CD4-positive, alpha-beta memory T cell (primary cell): ENCODE measurements around the gene LARP6. TPM values are rescaled to one million over a fixed set of nuclear protein-coding genes. Genes with fewer than 3 reads are reported as not detected.
A peak's percentile ranks its signal among the peaks of the same experiment; 100 is the strongest.

Experiments
- CTCF ChIA-PET: fragments of 350-600 bp; sonication (Branson Sonifier 250); formaldehyde crosslinking; loops from one replicate; lab custom pipeline; 2021; ENCODE audit warnings: inconsistent platforms; ENCODE audit not compliant: partially characterized antibody; lab: Charles Lee
- POLR2A ChIA-PET: fragments of 350-600 bp; sonication (Branson Sonifier 250); formaldehyde crosslinking; loops from one replicate; lab custom pipeline; 2021; ENCODE audit not compliant: partially characterized antibody; lab: Charles Lee
- DNase-seq, 5 donors: peaks; one replicate each; pipeline versions ENCODE4 v3.0.0 to v3.0.0-alpha.2; 2020 to 2022; ENCODE audit warnings: mixed read lengths in 1 of 5
- H3K27ac ChIP-seq: one replicate; pipeline ENCODE4 v1.7.0; 2013; ENCODE audit warnings: low read depth, low read length
- H3K27me3 ChIP-seq: 2 replicates; pipeline ENCODE4 v1.7.0; 2013; ENCODE audit warnings: mild to moderate bottlenecking, low read length, moderate library complexity; ENCODE audit not compliant: insufficient read depth
- H3K36me3 ChIP-seq: 2 replicates; pipeline ENCODE4 v1.7.0; 2013; ENCODE audit warnings: mild to moderate bottlenecking, low read length, moderate library complexity; ENCODE audit not compliant: insufficient read depth
- H3K4me1 ChIP-seq: 2 replicates; pipeline ENCODE4 v1.7.0; 2013; ENCODE audit warnings: mild to moderate bottlenecking, low read length, moderate library complexity; ENCODE audit not compliant: insufficient read depth
- H3K4me3 ChIP-seq, 2 donors: one replicate each; pipeline ENCODE4 v1.7.0; 2013; ENCODE audit warnings: low read length in 2 of 2, mild to moderate bottlenecking in 1 of 2
- H3K9me3 ChIP-seq, 2 donors: one replicate each; pipeline ENCODE4 v1.7.0; 2013; ENCODE audit warnings: low read length in 2 of 2, control low read depth in 1 of 2; ENCODE audit not compliant: control insufficient read depth in 1 of 2
- H3K27ac Mint-ChIP-seq, 7 donors: one replicate each; pipeline ENCODE4 v1.8.0; 2020 to 2021; ENCODE audit warnings: mixed read lengths in 7 of 7, mild to moderate bottlenecking in 6 of 7, inconsistent platforms in 3 of 7, moderate library complexity in 3 of 7
- H3K27me3 Mint-ChIP-seq, 2 donors: one replicate each; pipeline ENCODE4 v1.8.0; 2020 to 2021; ENCODE audit warnings: mixed read lengths in 2 of 2
- H3K36me3 Mint-ChIP-seq, 2 donors: one replicate each; pipeline ENCODE4 v1.8.0; 2020 to 2021; ENCODE audit warnings: mixed read lengths in 2 of 2, inconsistent platforms in 1 of 2, mild to moderate bottlenecking in 1 of 2
- H3K4me1 Mint-ChIP-seq, 4 donors: one replicate each; pipeline ENCODE4 v1.8.0; 2020 to 2021; ENCODE audit warnings: mixed read lengths in 4 of 4, mild to moderate bottlenecking in 1 of 4
- H3K4me3 Mint-ChIP-seq, 8 donors: one replicate each; pipeline ENCODE4 v1.8.0; 2020 to 2021; ENCODE audit warnings: mixed read lengths in 8 of 8, mild to moderate bottlenecking in 7 of 8, moderate library complexity in 6 of 8, inconsistent platforms in 3 of 8
- H3K9me3 Mint-ChIP-seq, 8 donors: one replicate each; pipeline ENCODE4 v1.8.0; 2020 to 2021; ENCODE audit warnings: mixed read lengths in 8 of 8, mild to moderate bottlenecking in 5 of 8, inconsistent platforms in 3 of 8, moderate library complexity in 1 of 8
- intact Hi-C: fragments of 100-400 bp; cut with micrococcal nuclease; formaldehyde crosslinking; loops from one replicate; pipeline ENCODE4 v1.15.1; 2023
- polyA plus RNA-seq, 2 donors: library from polyadenylated mRNA; unstranded; fragments of 300-500 nt; fragmentation: Illumina TruSeq; gene quantifications; one replicate each; pipeline ENCODE4 v1.2.3, GENCODE V29; 2021
- total RNA-seq, 2 experiments: library from RNA; stranded (reverse); gene quantifications; one replicate each; pipeline ENCODE4 v1.2.3, GENCODE V29; 2021

The LARP6 gene
- total and polyA plus RNA-seq, 4 experiments from 2014 or later = not detected

GRCh38 chr15:70852501-70853317, 1.2 kb downstream of the LARP6 start:
- ChIA-PET CTCF (no interaction called here), POLR2A (no interaction called here)
- no peak overlapping the region for H3K4me3 ChIP-seq

GRCh38 chr15:70851889-70852288, 2.1 kb downstream of the LARP6 start:
- Mint-ChIP-seq H3K27ac (no peak overlapping the region), H3K4me1 (peaks cover 3 to 9% (median 5%) of the 10 kb centered on the region in 4 donors), H3K27me3 (peaks cover 45 to 49% of the 10 kb centered on the region in 2 donors), H3K9me3 (no peaks in the 10 kb centered on the region), H3K36me3 (no peaks in the 10 kb centered on the region), H3K4me3 (peak overlapping the region in 2 of 8 donors; percentile 34 to 59)
- DNase-seq = no peak
- no peak overlapping the region for H3K27ac ChIP-seq
- ChIA-PET CTCF (no interaction called here), POLR2A (no interaction called here)
- H3K36me3 ChIP-seq = no peaks in the 10 kb centered on the region
- peaks cover 21% of the 10 kb centered on the region for H3K27me3 ChIP-seq
- no peaks in the 10 kb centered on the region for H3K4me1 ChIP-seq
- intact Hi-C loops = no loop called here
- no peaks in the 10 kb centered on the region for H3K9me3 ChIP-seq
- H3K4me3 ChIP-seq = no peak overlapping the region

More at GRCh38 chr15:70852501-70853317, 1.2 kb downstream of the LARP6 start:
- H3K4me1 Mint-ChIP-seq = peaks cover 3 to 9% (median 5%) of the 10 kb centered on the region in 4 donors
- H3K9me3 Mint-ChIP-seq = no peaks in the 10 kb centered on the region
- no peaks in the 10 kb centered on the region for H3K36me3 Mint-ChIP-seq
- Histone ChIP-seq H3K36me3 (no peaks in the 10 kb centered on the region), H3K4me1 (no peaks in the 10 kb centered on the region), H3K27me3 (peaks cover 21% of the 10 kb centered on the region), H3K27ac (no peak overlapping the region), H3K9me3 (no peaks in the 10 kb centered on the region)
- peak overlapping the region in 1 of 7 donors; percentile 2 for H3K27ac Mint-ChIP-seq
- H3K27me3 Mint-ChIP-seq = peaks cover 43 to 48% of the 10 kb centered on the region in 2 donors
- intact Hi-C loops = no loop called here
- peak overlapping the region; percentile 41 to 73 (median 56) for H3K4me3 Mint-ChIP-seq
- no peak for DNase-seq

- no peak overlapping the region for H3K27ac ChIP-seq
- no peak overlapping the region for H3K27ac Mint-ChIP-seq
- no peaks in the 10 kb centered on the region for H3K9me3 ChIP-seq
- no peaks in the 10 kb centered on the region for H3K36me3 Mint-ChIP-seq
- no peak overlapping the region for H3K4me3 ChIP-seq
- no peaks in the 10 kb centered on the region for H3K4me1 Mint-ChIP-seq
- POLR2A ChIA-PET = no interaction called here
- CTCF ChIA-PET = interaction anchor here (1.4 kb wide), 1 partner anchor 20 kb away, joined by 4 read pairs; no protein-coding TSS in a partner anchor
- H3K36me3 ChIP-seq = no peaks in the 10 kb centered on the region
- H3K4me1 ChIP-seq = no peaks in the 10 kb centered on the region
- intact Hi-C loops = no loop called here
- H3K27me3 Mint-ChIP-seq = peaks cover 16 to 22% of the 10 kb centered on the region in 2 donors
- DNase-seq = no peak
- no peaks in the 10 kb centered on the region for H3K27me3 ChIP-seq
- H3K9me3 Mint-ChIP-seq = no peaks in the 10 kb centered on the region
- H3K4me3 Mint-ChIP-seq = no peak overlapping the region
Observed at GRCh38 chr15:70845602-70846360, 8.2 kb downstream of the LARP6 start.

GRCh38 chr15:70837476-70837875, 16.5 kb downstream of the LARP6 start:
- Mint-ChIP-seq H3K27me3 (peaks cover 8 to 9% of the 10 kb centered on the region in 2 donors), H3K9me3 (peaks cover 0 to 3% (median 0%) of the 10 kb centered on the region in 8 donors), H3K4me3 (no peak overlapping the region), H3K36me3 (no peaks in the 10 kb centered on the region), H3K4me1 (no peaks in the 10 kb centered on the region), H3K27ac (no peak overlapping the region)
- ChIA-PET CTCF (no interaction called here), POLR2A (no interaction called here)
- intact Hi-C loops = no loop called here
- H3K27me3 ChIP-seq = no peaks in the 10 kb centered on the region
- H3K27ac ChIP-seq = no peak overlapping the region
- H3K4me3 ChIP-seq = no peak overlapping the region
- H3K4me1 ChIP-seq = no peaks in the 10 kb centered on the region
- H3K36me3 ChIP-seq = no peaks in the 10 kb centered on the region
- no peak for DNase-seq
- no peaks in the 10 kb centered on the region for H3K9me3 ChIP-seq

- no peaks in the 10 kb centered on the region for H3K36me3 ChIP-seq
- POLR2A ChIA-PET = no interaction called here
- no peak overlapping the region for H3K27ac ChIP-seq
- H3K4me3 ChIP-seq = no peak overlapping the region
- H3K4me1 ChIP-seq = no peaks in the 10 kb centered on the region
- no peaks in the 10 kb centered on the region for H3K9me3 ChIP-seq
- no peaks in the 10 kb centered on the region for H3K4me1 Mint-ChIP-seq
- H3K36me3 Mint-ChIP-seq = no peaks in the 10 kb centered on the region
- intact Hi-C loops = no loop called here
- no peaks in the 10 kb centered on the region for H3K27me3 ChIP-seq
- H3K27me3 Mint-ChIP-seq = peaks cover 8 to 9% of the 10 kb centered on the region in 2 donors
- no peak overlapping the region for H3K27ac Mint-ChIP-seq
- CTCF ChIA-PET = interaction anchor here (1.1 kb wide), 1 partner anchor 11 kb away, joined by 5 read pairs; no protein-coding TSS in a partner anchor
- H3K9me3 Mint-ChIP-seq = peaks cover 0 to 3% (median 0%) of the 10 kb centered on the region in 8 donors
- DNase-seq = no peak
- no peak overlapping the region for H3K4me3 Mint-ChIP-seq
Observed at GRCh38 chr15:70835841-70836240, 18.1 kb downstream of the LARP6 start.

GRCh38 chr15:70835415-70835814, 18.5 kb downstream of the LARP6 start:
- Histone ChIP-seq H3K4me1 (no peaks in the 10 kb centered on the region), H3K36me3 (no peaks in the 10 kb centered on the region), H3K27ac (no peak overlapping the region), H3K4me3 (no peak overlapping the region), H3K9me3 (no peaks in the 10 kb centered on the region), H3K27me3 (no peaks in the 10 kb centered on the region)
- ChIA-PET CTCF (interaction anchor here (1.1 kb wide), 1 partner anchor 11 kb away, joined by 5 read pairs; no protein-coding TSS in a partner anchor), POLR2A (no interaction called here)
- H3K9me3 Mint-ChIP-seq = peaks cover 0 to 3% (median 0%) of the 10 kb centered on the region in 8 donors
- H3K4me1 Mint-ChIP-seq = no peaks in the 10 kb centered on the region
- DNase-seq = no peak
- no peaks in the 10 kb centered on the region for H3K36me3 Mint-ChIP-seq
- H3K27me3 Mint-ChIP-seq = peaks cover 8 to 10% of the 10 kb centered on the region in 2 donors
- intact Hi-C loops = no loop called here
- H3K4me3 Mint-ChIP-seq = no peak overlapping the region
- H3K27ac Mint-ChIP-seq = peak overlapping the region in 1 of 7 donors; percentile 67

GRCh38 chr15:70834999-70835398, 19.0 kb downstream of the LARP6 start:
- H3K27me3 Mint-ChIP-seq = peaks cover 9 to 10% of the 10 kb centered on the region in 2 donors
- no peak overlapping the region for H3K4me3 Mint-ChIP-seq
- H3K4me1 Mint-ChIP-seq = no peaks in the 10 kb centered on the region
- no peaks in the 10 kb centered on the region for H3K4me1 ChIP-seq
- no peak for DNase-seq
- peak overlapping the region in 1 of 7 donors; percentile 67 for H3K27ac Mint-ChIP-seq
- ChIA-PET POLR2A (no interaction called here), CTCF (interaction anchor here (1.1 kb wide), 1 partner anchor 10 kb away, joined by 5 read pairs; no protein-coding TSS in a partner anchor)
- H3K9me3 Mint-ChIP-seq = peaks cover 0 to 3% (median 0%) of the 10 kb centered on the region in 8 donors
- no peak overlapping the region for H3K4me3 ChIP-seq
- no peaks in the 10 kb centered on the region for H3K9me3 ChIP-seq
- H3K36me3 Mint-ChIP-seq = no peaks in the 10 kb centered on the region
- no peak overlapping the region for H3K27ac ChIP-seq
- intact Hi-C loops = no loop called here
- no peaks in the 10 kb centered on the region for H3K27me3 ChIP-seq
- no peaks in the 10 kb centered on the region for H3K36me3 ChIP-seq
